Measurements from ENCODE around the gene CPSF6. TPM values are rescaled to one million over a fixed set of nuclear protein-coding genes. Genes with fewer than 3 reads are reported as not detected.
A peak's percentile ranks its signal among the peaks of the same experiment; 100 is the strongest.

Gene CPSF6
- total RNA-seq, 2 donors from 2014 or later: 23.1 to 33.2 TPM

GRCh38 chr12:69243099-69244084 is 4.0 kb downstream of the CPSF6 start:
- TF ChIP-seq POLR2A (IDR thresholded peaks at IDR 0.05) (no peak), CTCF (IDR thresholded peaks at IDR 0.05) (no peak)
- 55 to 63% methylated on average over 7 of the region's 7 CpGs for WGBS, 2 donors
- Histone ChIP-seq H3K4me1 (peaks cover 64% of the 10 kb centered on the region), H3K9me3 (no peaks in the 10 kb centered on the region), H3K27me3 (no peaks in the 10 kb centered on the region), H3K4me3 (no peak overlapping the region), H3K27ac (no peak overlapping the region), H3K36me3 (replicated peaks in 1 of 2; ENCODE audit: insufficient read depth in 1 of 2, low read depth in 2 of 2) (no peaks in the 10 kb centered on the region)
- intact Hi-C loops (cut with DNase I): no loop called here
- DNase-seq: no peak
- ATAC-seq: no peak

- no peak for TF ChIP-seq POLR2A (IDR thresholded peaks at IDR 0.05)
- no peak for TF ChIP-seq CTCF (IDR thresholded peaks at IDR 0.05)
- intact Hi-C loops (cut with DNase I): no loop called here
- H3K27ac ChIP-seq: peak overlapping the region in 2 of 4 donors; percentile 5 to 15
These were observed 8.1 kb downstream of the CPSF6 start for GRCh38 chr12:69247268-69248018.

GRCh38 chr12:69252033-69252432 is 12.7 kb downstream of the CPSF6 start:
- DNase-seq: no peak
- H3K4me3 ChIP-seq: no peak overlapping the region
- TF ChIP-seq POLR2A (IDR thresholded peaks at IDR 0.05) (no peak), CTCF (IDR thresholded peaks at IDR 0.05) (no peak)
- ATAC-seq: no peak
- peaks cover 0 to 8% of the 10 kb centered on the region in 2 donors for H3K36me3 ChIP-seq (replicated peaks in 1 of 2; ENCODE audit: insufficient read depth in 1 of 2, low read depth in 2 of 2)
- 8 to 12% methylated on average over 1 of the region's 1 CpG for WGBS, 2 donors
- intact Hi-C loops (cut with DNase I): no loop called here
- no peaks in the 10 kb centered on the region for H3K9me3 ChIP-seq
- H3K27ac ChIP-seq: no peak overlapping the region
- H3K4me1 ChIP-seq: peaks cover 27% of the 10 kb centered on the region
- H3K27me3 ChIP-seq: no peaks in the 10 kb centered on the region

More at GRCh38 chr12:69247268-69248018, 8.1 kb downstream of the CPSF6 start:
- Histone ChIP-seq H3K27me3 (no peaks in the 10 kb centered on the region), H3K4me1 (peaks cover 54% of the 10 kb centered on the region), H3K9me3 (no peaks in the 10 kb centered on the region), H3K36me3 (replicated peaks in 1 of 2; ENCODE audit: insufficient read depth in 1 of 2, low read depth in 2 of 2) (no peaks in the 10 kb centered on the region), H3K4me3 (no peak overlapping the region)
- ATAC-seq (no peak), DNase-seq (no peak)
- WGBS, 2 donors: 34 to 45% methylated on average over 3 of the region's 3 CpGs

GRCh38 chr12:69254046-69254445 is 14.7 kb downstream of the CPSF6 start:
- ATAC-seq (peak; percentile 70), DNase-seq (no peak)
- H3K27ac ChIP-seq: no peak overlapping the region
- H3K4me3 ChIP-seq: no peak overlapping the region
- no peaks in the 10 kb centered on the region for H3K9me3 ChIP-seq
- peaks cover 6 to 21% of the 10 kb centered on the region in 2 donors for H3K36me3 ChIP-seq (replicated peaks in 1 of 2; ENCODE audit: insufficient read depth in 1 of 2, low read depth in 2 of 2)
- H3K27me3 ChIP-seq: no peaks in the 10 kb centered on the region
- intact Hi-C loops (cut with DNase I): no loop called here
- TF ChIP-seq POLR2A (IDR thresholded peaks at IDR 0.05): no peak
- peak in 6 of 7 experiments; percentile 48 to 74 (median 61) for TF ChIP-seq CTCF (IDR thresholded peaks at IDR 0.05)
- H3K4me1 ChIP-seq: peaks cover 14% of the 10 kb centered on the region
